ENCODE results near the gene KRTAP10-11.
"Not testable (repeated sequence)": the region's sequence is repeated elsewhere in the genome, so short reads cannot be mapped to it uniquely, and the experiment has no call there.

GRCh38 chr21:44637851-44638348 lies 8.3 kb upstream of the KRTAP10-11 start:
- TF ChIP-seq, protein P1, sequence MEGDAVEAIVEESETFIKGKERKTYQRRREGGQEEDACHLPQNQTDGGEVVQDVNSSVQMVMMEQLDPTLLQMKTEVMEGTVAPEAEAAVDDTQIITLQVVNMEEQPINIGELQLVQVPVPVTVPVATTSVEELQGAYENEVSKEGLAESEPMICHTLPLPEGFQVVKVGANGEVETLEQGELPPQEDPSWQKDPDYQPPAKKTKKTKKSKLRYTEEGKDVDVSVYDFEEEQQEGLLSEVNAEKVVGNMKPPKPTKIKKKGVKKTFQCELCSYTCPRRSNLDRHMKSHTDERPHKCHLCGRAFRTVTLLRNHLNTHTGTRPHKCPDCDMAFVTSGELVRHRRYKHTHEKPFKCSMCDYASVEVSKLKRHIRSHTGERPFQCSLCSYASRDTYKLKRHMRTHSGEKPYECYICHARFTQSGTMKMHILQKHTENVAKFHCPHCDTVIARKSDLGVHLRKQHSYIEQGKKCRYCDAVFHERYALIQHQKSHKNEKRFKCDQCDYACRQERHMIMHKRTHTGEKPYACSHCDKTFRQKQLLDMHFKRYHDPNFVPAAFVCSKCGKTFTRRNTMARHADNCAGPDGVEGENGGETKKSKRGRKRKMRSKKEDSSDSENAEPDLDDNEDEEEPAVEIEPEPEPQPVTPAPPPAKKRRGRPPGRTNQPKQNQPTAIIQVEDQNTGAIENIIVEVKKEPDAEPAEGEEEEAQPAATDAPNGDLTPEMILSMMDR (IDR thresholded peaks at IDR 0.05; ENCODE audit: low read depth, low read length, poor library complexity, severe bottlenecking): not testable (repeated sequence)
- not testable (repeated sequence) for TF ChIP-seq EZH2phosphoT487 (IDR thresholded peaks at IDR 0.05; ENCODE audit: borderline replicate concordance, low read length)
